Activated CD8-positive, alpha-beta memory T cell treated with anti-CD3 and anti-CD28 coated beads for 1 hour (primary cell): Measurements from ENCODE around the gene SLC6A8.
A peak's percentile ranks its signal among the peaks of the same experiment; 100 is the strongest.

Source experiments
- DNase-seq, 2 donors: peaks; one replicate each; pipeline ENCODE4 v3.0.0-alpha.2; 2020; ENCODE audit warnings: low read depth in 1 of 2; ENCODE audit errors: extremely low read depth in 1 of 2

SLC6A8 gene

DNA sequence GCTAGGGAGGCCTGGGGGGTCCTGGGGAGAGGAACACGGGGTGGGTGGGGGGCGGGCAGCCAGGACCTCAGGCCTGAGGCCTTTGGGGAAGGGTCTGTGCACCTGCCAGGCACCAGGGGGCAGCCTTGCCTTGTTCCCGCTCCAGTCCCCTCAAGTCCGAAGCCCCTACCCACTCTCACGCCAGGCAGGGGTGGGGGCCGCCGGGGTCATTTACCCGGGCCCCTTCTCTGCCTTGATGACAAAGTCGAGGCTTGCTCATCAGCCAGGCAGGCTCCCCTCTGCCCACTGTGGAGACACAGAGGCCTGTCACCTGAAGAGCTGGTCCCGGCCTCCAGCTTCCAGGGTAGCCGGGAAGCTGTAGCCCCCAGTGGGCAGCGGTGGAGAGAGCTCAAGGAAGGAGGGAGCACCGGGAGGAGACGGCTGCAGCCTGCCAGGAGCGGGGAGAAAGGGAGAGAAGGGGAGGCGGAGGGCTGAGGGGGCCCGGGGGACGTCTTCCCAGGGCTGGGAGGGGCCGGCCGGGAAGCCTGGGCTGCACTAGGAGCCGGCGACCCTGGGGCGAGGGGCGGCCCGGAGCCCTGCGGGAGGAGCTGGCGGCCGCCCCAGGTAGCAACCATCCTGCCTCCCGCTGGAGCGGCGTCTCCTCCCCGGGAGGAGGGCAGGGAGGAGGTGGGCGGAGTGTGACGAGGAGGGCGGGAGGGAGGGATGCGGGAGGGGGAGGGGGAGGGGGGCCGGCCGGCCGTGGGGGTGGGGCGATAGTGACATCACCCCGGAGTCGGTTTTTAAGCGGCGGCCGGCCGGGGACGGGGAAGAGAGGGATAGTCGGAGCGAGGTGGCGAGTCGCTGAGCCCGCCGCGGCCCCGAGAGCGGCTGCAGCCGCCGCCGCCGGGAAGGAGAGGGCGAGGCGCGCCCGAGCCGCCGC lies at the start of gene SLC6A8:
TSS of gene SLC6A8 (plus strand) at position 806 of the 919 bp plus-strand sequence. CDS start 649 bp downstream, outside the sequence.
- DNase-seq = peak in 1 of 2 donors; percentile 14

DNA sequence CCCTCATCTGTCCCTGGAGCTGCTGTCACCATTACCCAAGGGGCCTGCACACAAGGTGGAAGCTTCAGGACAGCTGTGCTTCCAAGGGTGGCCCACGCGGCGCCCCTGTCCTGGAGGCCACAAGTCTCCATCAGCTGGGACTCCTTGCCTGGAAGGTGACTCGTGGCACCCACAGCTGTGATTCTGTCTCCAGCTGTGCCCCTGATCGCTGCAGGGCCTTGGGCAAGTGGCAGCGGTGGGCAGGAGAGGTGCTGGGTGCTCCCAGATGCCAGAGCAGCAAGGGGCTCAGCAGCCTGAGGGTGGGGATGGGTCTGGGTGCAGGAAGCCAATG lies 49.7 kb upstream of the SLC6A8 start:
- DNase-seq = no peak

DNA sequence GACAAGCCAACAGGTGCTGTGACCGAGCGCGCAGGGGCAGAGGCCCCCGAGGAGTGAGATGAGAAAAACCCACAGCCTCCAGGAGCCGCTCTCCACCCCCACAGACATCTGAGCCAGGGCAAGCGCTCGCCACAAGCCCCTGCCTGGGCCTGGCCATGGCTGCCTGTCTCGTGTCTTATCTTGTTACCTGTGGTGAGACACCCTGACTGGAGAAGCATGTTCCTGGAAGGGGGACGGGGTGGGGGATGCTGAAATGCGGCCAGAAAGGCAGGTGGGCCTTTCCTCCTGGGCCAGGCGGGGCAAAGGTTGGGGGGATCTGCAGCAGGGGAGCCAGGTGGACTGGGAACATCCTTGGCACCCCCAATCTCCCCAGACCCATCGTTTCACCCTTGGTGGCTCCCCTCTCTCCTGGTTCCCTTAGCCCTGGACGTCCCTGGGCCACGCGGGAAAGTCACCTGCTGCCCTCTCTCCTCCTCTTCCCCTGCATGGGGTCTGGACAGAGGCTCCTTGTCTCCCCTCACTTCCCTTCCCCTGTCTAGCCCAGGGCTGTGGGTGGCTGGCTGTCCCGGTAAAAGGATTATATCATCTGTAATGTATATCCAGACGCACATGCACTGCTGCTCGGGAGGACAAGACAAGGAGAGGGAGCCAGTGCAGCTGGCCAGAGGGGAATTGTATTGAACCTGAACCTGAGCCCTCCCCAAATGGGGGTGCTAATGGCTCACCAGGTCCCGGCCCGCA lies 49.1 kb upstream of the SLC6A8 start:
- DNase-seq = no peak

DNA sequence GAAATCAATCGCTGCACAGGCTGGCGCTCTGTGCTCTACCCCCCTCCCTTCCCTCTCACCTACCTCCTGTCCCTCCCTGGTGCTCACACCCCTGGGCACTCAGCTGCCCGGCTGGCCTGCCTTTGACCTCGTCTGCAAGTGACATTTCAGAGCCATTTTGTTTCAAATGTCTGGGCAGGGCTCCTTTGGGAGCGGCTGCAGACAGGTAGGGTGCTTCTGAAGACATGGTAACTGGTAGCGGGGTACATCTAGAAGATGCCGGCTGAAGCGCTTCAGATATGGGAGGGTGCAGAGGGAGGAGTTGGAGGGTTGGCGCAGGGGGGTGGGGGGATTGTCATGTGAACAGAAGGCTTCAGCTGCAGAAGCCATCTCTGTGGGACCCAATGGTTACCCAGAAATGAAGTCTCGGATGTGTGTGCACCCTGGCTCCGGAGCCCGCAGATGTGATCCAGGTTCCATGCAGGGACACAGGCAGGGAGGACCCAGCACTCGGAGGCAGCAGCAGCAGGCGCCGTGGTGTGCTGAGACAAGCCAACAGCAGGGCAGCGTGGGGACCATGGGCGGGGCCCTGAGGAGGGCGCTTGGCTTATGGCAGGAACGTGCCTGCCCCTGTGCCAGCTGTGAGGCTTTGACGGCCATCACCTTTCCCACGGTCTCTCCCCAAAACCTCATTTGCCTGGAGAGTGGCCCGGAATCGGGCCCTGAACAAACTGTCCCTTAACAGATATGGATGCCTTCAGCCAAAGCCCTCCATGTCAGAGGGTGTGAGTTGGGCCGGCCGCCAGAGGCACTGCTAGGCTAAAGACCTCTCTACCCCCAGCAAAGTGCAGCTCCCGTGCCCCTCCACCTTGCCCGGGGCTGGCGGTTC lies 48.3 kb upstream of the SLC6A8 start:
- DNase-seq = no peak

DNA sequence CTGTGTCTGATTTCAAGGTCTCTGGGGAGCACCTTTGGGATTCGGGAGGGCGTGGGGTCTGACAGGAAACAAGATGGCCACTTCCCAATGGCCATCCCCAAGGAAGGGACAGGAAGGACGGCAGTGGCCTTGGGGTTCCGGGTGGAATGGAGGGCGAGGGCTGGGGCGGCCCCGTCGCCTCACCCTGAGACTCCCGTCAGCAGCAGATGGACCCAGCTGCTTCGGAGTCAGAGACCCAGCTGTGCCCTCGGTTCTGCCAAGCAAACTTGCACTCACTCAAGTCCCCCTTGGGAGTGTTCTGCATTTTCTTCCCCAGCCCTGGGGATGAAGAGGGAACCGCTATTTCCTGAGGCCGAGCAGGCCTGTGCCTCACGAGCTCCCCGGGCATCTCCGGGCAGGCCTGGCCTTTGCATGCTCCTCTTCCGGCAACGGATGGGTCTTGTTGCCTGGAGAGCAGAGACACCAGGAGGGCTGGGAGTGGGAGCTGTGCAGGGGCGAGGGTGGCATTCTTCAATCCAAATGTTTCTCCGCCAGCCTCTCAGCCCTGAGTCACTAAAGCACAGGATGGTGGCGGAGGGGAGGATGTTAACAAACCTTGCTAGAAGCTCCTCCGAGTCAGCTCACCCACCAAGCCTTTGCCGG lies 47.6 kb upstream of the SLC6A8 start:
- no peak for DNase-seq

DNA sequence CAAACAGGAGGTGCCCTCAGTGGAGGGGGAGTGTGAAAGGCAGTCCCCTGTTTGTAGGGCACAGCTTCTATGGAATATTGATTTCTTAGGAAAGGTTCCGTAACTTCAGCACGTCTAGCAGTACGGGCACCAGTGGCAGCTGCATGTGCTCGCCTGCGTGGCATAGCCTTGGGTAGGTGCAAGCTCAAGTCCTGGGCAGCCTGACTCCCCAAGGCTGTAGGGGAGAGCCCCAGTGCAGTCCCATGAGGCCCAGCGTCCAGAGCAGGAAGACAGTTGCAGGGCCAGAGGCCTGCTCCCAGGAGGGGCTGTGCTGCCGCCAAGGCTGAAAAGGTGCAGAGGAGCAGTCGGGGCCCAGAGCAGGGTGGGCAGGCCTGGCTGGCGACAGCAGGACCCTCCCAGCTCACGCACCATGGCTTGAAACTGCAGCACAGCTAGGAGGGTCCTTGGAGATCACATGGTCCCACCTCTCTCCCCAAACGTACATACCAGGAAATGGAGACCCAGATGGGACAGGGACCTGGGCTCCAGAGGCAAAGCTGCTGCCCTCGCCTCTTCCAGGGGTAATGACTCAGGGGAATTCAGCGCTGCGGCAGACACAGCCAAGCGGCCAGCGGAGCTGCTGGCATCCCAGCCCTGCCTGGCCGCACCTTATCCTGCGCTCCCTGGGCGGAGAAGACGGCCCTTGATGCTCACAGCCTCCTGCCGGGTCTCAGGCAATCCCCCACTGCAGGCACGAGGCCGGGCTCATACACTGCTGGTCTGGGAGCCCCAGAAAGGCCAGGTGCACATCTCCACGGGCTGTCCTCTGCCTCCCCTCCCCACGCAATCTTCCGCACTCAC lies 46.8 kb upstream of the SLC6A8 start:
- no peak for DNase-seq

DNA sequence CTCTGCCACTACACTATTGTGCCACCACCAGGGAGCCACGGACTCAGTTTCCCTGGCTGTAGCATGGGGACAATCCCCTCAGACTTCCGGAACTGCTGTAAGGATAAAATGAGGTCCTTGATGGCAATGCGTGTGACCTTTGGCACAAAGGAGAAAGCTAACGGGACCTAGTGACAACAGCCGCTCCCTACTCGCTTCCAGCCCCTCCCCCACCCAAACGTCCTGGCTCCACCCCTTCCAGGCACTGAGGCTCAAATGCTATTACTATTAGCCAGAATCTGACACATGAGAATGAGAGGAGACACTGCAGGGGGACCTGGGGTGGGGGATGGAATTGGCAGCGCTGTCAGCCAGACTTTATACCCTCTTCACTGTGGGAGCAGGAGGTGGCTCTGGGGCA lies 46.1 kb upstream of the SLC6A8 start:
- no peak for DNase-seq

DNA sequence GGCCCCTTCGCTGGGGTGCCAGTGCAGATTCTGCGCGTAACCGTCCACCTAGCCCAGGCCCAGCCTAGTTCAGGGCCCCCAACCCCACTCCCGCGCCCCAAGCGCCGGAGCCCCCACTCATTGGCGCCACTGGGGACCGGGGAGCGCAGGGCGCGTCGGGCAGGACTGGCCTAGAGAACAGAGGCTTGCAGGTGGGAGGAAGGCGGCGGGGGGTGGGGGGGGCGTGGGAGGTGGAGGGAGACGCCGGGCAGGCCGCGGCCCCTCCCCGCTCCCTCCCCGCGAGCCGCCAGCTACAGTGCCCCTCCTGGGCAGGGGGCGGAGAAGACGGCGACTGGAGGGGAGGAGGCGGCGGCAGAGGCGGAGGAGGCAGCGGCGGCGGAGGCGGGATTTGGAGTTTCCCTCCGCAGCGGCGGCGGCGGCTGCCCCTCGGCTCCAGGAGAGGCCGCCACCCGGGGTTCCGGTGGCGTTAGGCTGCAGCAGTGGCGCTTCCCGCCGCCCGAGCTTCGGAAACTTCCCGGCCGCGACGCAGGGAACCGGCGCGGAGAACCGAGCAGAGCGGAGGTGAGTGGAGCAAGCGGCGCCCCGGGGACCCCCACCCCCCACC lies 45.6 kb upstream of the SLC6A8 start:
- no peak for DNase-seq

DNA sequence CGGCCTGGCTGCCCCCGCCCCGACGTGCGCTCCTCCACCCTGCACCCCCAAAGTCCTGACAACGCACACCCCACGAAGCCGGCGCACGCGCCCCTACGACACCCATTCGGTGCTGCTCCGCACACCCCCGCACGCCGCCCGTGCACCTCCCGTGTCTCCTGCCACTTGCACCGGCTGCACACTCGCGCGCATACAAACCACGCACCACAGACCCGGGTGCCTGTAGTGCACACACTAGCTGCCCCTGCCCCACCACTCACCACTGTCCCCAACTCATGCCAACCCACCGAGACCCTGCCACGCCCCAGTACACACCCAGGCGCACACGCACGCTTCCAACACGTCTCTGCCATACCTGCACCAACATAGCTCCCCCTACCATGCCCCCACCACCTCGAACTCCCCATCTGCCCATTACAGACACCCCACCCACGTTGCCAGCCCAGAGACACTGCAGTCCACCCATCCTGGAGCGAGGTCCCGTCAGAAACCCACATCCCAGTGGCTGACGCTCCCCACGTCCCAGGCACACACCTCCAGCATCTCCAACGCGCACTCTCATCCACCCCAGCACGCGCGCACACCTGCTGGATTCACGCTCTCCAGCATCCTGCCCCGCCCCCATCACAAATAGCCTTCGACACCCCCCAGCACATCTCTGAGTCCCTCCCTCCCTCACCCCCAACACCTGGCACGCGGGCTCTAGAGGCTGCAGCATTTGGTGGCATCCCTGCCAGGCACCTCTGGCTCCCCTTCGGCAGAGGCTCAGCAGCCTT lies 44.9 kb upstream of the SLC6A8 start:
- no peak for DNase-seq

DNA sequence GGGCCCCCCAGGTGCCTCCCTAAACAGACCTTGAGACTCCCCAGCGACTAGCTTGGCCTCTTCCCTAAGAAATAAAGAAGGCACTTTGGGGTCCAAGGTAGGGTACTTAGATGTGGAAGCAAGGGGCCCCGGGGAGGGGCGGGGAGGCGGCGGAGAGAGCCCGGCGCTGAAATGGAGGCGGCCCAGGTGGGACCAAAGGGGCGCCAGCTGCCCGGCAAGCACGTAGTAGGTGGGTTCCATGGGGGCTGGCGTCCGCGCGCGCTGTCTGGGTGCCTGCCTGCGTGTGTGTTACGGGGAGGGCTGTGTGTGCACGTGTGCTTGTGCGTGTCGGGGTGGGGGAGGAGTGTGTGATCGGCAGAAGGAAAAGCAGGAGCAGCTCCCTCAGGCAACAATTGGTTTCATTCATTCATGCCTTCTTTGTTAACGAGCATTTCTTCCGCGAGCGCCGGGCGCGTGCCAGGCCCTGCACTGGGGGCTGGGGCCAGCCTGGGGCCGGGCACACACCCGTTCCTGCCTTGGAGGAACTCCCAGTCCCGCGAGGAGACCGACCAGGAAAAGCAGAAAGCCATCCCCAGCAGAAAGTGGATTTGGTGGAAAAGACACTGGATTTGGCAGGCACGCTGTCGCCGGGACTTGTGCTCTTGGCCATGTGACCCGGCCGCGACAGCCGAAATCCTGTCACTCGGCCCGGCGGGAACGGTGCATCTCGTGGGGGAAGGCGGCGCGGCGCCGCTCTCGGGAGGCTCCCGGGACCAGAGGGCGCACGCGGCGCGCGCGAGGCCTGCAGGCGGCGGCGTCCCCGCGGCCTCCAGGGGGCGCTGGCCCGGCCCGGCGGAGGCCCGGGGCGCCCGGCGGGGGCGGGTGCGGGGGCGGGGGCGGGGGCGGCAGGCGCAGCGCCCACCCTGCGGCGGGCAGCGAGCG lies 44.0 kb upstream of the SLC6A8 start:
- DNase-seq = no peak

DNA sequence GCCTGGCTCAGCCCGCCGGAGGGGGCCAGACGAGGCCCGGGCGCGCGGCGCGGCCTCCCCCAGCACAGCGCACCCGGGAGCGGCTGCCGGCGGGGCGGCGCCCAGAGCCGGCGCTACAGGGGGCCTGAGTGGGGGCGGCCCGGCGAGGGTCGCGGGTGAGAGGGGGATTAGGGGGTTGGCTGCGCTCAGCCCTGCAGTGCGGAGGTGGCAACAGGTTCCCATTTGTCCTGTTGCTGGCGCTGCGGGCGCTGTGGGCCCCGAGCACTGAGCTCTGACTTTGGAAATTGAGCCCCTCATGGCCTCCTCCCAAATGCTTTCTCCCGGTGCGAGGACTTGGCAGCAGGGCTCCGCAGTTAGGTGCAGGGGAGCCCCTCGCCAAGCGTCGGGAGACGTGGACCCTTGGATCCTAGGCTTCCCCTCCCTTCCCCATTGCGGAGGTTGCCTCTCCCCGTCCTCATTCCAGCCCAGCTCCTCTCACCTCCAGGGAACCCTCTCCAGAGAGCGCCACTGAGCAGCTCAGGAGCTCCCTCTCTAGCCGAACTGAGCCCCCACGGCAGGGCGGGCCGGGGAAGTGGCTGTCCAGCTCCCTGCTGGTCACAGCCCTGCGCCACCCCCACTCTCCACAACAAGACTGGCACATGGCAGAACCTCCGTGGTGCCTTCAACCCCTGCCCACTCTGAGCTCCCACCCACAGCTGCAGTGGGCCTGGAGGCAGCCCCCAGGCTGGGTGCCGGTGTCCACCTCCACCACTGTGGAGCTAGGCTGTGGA lies 43.2 kb upstream of the SLC6A8 start:
- no peak for DNase-seq

DNA sequence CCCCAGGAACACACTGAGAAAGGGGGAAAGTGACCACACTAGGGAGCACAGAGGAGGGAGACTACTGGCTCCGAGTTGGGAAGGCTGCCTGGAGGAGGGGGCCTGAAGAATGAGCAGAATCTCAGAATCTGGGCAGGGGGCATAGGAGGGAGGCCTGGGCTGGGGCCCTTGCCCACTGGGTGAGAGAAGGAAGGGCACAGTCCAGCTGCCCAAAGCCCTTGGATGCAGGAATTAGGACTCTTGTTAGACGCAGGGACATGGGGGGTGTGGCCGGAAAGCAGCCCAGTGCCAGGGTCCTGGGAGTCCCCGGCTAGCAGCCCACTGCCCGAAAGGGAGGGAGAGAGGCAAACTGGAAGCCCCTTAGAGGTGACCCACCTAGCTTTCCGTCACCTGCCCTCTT lies 42.6 kb upstream of the SLC6A8 start:
- no peak for DNase-seq

DNA sequence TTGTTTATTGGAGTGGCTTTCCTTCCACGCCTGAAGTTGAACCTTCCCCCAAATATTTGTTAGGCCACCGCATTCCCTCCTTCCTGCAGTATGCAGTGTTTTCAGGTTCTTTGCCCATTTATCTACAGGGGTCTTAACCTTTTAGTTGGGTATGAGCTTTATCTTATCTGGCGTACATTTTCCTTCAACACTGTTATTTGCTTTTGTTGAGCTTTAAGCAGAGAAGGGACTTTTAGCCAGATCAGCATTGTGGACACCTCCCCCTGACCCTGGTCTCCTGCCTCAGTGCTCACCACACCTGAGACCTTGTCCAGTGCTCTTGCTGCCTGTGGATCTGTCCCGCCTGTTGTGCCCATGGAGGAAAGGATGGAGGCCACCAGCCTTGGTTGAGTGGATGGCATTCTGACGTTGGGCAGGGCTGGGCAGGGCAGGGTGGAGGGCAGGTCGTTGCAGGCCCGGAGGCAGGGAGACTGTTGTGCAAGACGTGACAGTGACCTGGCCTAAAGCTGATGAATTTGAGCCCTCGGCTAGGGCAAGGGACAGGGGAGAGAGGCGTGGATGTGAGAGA lies 41.7 kb upstream of the SLC6A8 start:
- DNase-seq = no peak

DNA sequence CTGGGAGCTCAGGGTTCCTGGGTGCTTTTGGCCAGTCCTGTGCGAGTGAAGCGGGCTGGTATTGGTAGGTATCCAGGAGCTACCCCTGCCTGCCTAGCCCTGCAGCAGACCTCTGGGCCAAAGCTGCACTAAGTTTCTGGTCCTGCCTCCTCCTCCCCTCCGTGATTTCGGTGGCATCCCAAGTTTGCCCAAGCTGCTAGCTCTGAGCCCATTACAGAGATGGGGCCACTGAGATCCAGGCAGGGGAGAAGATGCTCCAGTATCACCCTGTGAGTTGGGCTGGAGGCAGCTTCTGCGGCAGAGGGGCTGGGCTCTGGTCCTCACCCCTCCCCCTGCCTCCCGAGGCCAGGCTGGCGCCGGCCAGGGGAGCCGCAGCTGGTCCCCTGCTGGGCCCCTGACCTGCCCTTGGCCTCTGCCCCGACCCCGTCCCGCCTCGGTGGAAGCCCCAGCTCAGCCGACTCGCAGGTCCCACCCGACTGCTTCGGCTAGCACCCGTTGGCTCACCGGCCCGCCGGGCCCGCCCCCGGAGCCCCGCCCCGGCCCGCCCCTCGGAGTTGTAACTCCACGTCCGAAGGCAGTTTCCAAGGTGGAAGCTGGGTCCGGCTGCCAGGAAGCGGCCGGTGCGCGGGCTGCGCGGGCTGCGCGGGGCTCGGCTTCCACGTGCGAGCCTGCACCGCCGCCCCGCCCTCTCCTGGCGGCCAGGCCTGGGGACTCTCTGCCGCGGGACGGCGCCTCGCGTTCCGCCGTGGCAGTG lies 40.9 kb upstream of the SLC6A8 start, which contains the start of gene DUSP9:
TSS of gene DUSP9 (plus strand) at position 584 of the 754 bp plus-strand sequence. CDS start 751 bp downstream, outside the sequence.
- no peak for DNase-seq

DNA sequence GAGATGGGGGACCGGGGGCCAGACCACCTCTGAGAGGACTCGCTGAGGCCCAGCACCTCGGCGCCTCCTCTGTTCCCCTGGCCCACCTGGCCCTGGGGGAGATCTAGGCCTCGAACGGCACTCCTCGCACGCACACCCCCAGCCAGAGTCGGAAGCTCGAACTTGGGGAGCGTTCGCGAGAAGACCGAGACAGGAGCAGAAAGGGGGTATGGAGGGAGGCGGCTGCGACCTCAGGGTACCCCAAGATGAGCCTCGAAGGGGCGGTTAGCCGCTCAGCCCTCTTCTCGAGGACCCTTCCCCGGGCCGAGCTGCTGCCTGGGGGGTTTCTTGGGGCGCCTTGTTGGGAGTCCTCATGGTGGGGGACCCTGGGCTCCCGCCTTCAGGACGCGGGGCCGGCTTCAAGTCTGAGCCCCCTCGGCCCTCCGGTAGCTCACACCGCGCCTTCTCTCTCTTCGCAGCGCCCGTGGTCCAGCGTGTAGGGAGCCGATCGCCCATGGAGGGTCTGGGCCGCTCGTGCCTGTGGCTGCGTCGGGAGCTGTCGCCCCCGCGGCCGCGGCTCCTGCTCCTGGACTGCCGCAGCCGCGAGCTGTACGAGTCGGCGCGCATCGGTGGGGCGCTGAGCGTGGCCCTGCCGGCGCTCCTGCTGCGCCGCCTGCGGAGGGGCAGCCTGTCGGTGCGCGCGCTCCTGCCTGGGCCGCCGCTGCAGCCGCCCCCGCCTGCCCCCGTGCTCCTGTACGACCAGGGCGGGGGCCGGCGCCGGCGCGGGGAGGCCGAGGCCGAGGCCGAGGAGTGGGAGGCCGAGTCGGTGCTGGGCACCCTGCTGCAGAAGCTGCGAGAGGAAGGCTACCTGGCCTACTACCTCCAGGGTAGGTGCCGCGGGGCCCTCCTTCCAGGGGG lies 40.0 kb upstream of the SLC6A8 start:
- DNase-seq = no peak
